MCF 10A (cell line): ENCODE results near the gene KLHDC10. TPM values are rescaled to one million over a fixed set of nuclear protein-coding genes. Genes with fewer than 3 reads are reported as not detected.
"Not testable (repeated sequence)": the region's sequence is repeated elsewhere in the genome, so short reads cannot be mapped to it uniquely, and the experiment has no call there.

Experiments used
- BruUV-seq: library from RNA; stranded (reverse); fragments of 400-500 nt; replicated peaks from 2 replicates; lab custom pipeline; 2021; lab: Mats Ljungman, UMichigan
- CTCF ChIA-PET: fragments of 300-600 bp; sonication (Branson Sonifier 250); formaldehyde crosslinking; extraction: SDS; loops from one replicate; lab custom pipeline; 2021; ENCODE audit warnings: antibody characterized with exemption, inconsistent platforms; lab: Yijun Ruan, JAX
- POLR2A ChIA-PET: fragments of 300-600, 350-650 bp; sonication (Branson Sonifier 250); formaldehyde crosslinking; extraction: SDS; loops from one replicate; lab custom pipeline; 2020; ENCODE audit warnings: antibody characterized with exemption, inconsistent platforms; lab: Yijun Ruan, JAX
- DNase-seq: peaks from one replicate; pipeline ENCODE4 v3.0.0-alpha.2; 2018; ENCODE audit not compliant: unreplicated experiment
- H3K27ac Mint-ChIP-seq: one replicate; pipeline ENCODE4 v1.8.0; 2022; ENCODE audit warnings: mild to moderate bottlenecking, low read depth, mixed read lengths; ENCODE audit not compliant: unreplicated experiment
- H3K27me3 Mint-ChIP-seq: one replicate; pipeline ENCODE4 v1.8.0; 2022; ENCODE audit warnings: mixed read lengths; ENCODE audit not compliant: insufficient read depth, unreplicated experiment
- H3K36me3 Mint-ChIP-seq: one replicate; pipeline ENCODE4 v1.8.0; 2022; ENCODE audit warnings: mild to moderate bottlenecking, moderate library complexity, mixed read lengths; ENCODE audit not compliant: insufficient read depth, unreplicated experiment
- H3K4me1 Mint-ChIP-seq: one replicate; pipeline ENCODE4 v1.8.0; 2022; ENCODE audit warnings: mixed read lengths; ENCODE audit not compliant: insufficient read depth, unreplicated experiment
- H3K4me3 Mint-ChIP-seq: one replicate; pipeline ENCODE4 v1.8.0; 2022; ENCODE audit warnings: mild to moderate bottlenecking, moderate library complexity, mixed read lengths; ENCODE audit not compliant: unreplicated experiment
- H3K9me3 Mint-ChIP-seq: one replicate; pipeline ENCODE4 v1.8.0; 2022; ENCODE audit warnings: mixed read lengths; ENCODE audit not compliant: unreplicated experiment
- CTCF ChIP-seq: fragments of 200-600 bp; IDR thresholded peaks from one replicate; pipeline ENCODE4 v1.8.0; 2022; ENCODE audit warnings: antibody characterized with exemption, mild to moderate bottlenecking; ENCODE audit not compliant: unreplicated experiment
- intact Hi-C: fragments of 100-400 bp; cut with micrococcal nuclease; formaldehyde crosslinking; loops from 2 replicates; pipeline ENCODE4 v1.14.1; 2022
- total RNA-seq: library from RNA; stranded (reverse); gene quantifications from 2 replicates; pipeline ENCODE4 v1.2.3, GENCODE V29; 2022

Gene KLHDC10
- total RNA-seq, 1 experiment from 2014 or later: 25.8 TPM

- Mint-ChIP-seq H3K4me1 (peaks cover 7% of the 10 kb centered on the region), H3K27ac (peak overlapping the region; percentile 63), H3K9me3 (no peaks in the 10 kb centered on the region), H3K4me3 (peak overlapping the region; percentile 55), H3K36me3 (peaks cover 7% of the 10 kb centered on the region), H3K27me3 (no peaks in the 10 kb centered on the region)
- POLR2A ChIA-PET: interaction anchor here (0.9 kb wide), 1 partner anchor 17 kb away, joined by 4 read pairs; no protein-coding TSS in a partner anchor
- no peak for TF ChIP-seq CTCF
- DNase-seq: peak; percentile 68
- CTCF ChIA-PET: no interaction called here
- intact Hi-C loops: no loop called here
- no TSS peak for BruUV-seq
These were observed 74.2 kb downstream of the KLHDC10 start for GRCh38 chr7:130144312-130145171.

- Mint-ChIP-seq H3K36me3 (peaks cover 5% of the 10 kb centered on the region), H3K9me3 (no peaks in the 10 kb centered on the region), H3K27me3 (no peaks in the 10 kb centered on the region), H3K4me3 (no peak overlapping the region), H3K27ac (no peak overlapping the region), H3K4me1 (peaks cover 7% of the 10 kb centered on the region)
- no peak for DNase-seq
- ChIA-PET POLR2A (no interaction called here), CTCF (no interaction called here)
- BruUV-seq: no TSS peak
- intact Hi-C loops: no loop called here
- TF ChIP-seq CTCF: no peak
These were observed 75.2 kb downstream of the KLHDC10 start for GRCh38 chr7:130145424-130146100.

GRCh38 chr7:130146142-130146541 is 75.8 kb downstream of the KLHDC10 start:
- BruUV-seq, POLR2A ChIA-PET, H3K9me3 Mint-ChIP-seq, H3K27ac Mint-ChIP-seq, H3K4me3 Mint-ChIP-seq, H3K4me1 Mint-ChIP-seq, DNase-seq, H3K36me3 Mint-ChIP-seq, intact Hi-C loops, H3K27me3 Mint-ChIP-seq: not testable (repeated sequence)
- CTCF ChIA-PET: interaction anchor here (1.0 kb wide), 1 partner anchor 17 kb away, joined by 3 read pairs; no protein-coding TSS in a partner anchor

- no peak overlapping the region for H3K27ac Mint-ChIP-seq
- CTCF ChIA-PET: interaction anchor here (0.6 to 1.0 kb wide), 2 partner anchors 9 to 16 kb away, joined by 3 read pairs; no protein-coding TSS in a partner anchor
- DNase-seq: no peak
- TF ChIP-seq CTCF: no peak
- POLR2A ChIA-PET: interaction anchor here (1.0 kb wide), 1 partner anchor 76 kb away, joined by 3 read pairs; the partner anchor contains the start of gene KLHDC10
- no peaks in the 10 kb centered on the region for H3K36me3 Mint-ChIP-seq
- H3K9me3 Mint-ChIP-seq: no peaks in the 10 kb centered on the region
- no peak overlapping the region for H3K4me3 Mint-ChIP-seq
- intact Hi-C loops: no loop called here
- H3K4me1 Mint-ChIP-seq: peaks cover 7% of the 10 kb centered on the region
- no TSS peak for BruUV-seq
- H3K27me3 Mint-ChIP-seq: no peaks in the 10 kb centered on the region
These were observed 76.5 kb downstream of the KLHDC10 start for GRCh38 chr7:130146693-130147405.
